HG03097 (cell line): ENCODE measurements around the gene CMIP.

Experiments
- ATAC-seq: cut with Tn5 transposase; IDR thresholded peaks from one replicate; pipeline ENCODE4 v1.9.1; 2021; ENCODE audit not compliant: unreplicated experiment, low FRiP score

Gene CMIP

DNA sequence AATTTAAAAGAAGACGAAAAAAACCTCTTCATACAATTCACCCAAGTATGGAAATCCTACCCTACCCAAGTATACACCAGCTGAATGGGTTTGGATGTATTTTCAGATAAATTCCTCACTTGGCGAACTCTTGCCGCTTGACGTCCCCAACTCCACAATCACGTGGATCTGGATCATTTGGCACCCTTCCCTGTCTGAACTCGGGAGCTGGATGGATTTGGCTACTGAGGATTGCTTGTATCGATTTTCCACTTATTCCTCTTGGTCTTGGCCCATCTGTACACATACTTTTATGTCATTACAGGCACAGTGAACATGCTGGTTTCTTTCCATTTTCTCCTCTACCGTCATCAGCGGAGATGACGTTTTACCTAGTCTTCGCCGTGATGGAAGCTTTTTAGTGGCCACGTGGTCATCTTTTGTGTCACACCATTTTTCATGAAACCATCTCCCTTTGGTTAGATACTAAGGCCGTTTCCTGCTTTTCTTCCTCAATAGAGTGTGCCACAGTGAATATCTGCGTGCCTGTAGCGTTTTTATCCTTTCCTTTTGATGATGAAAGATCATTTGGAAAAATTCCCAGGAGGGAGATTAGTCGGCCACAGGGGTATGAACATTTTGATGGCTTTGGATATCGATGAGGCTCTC lies 47.1 kb downstream of the CMIP start:
- no peak for ATAC-seq

DNA sequence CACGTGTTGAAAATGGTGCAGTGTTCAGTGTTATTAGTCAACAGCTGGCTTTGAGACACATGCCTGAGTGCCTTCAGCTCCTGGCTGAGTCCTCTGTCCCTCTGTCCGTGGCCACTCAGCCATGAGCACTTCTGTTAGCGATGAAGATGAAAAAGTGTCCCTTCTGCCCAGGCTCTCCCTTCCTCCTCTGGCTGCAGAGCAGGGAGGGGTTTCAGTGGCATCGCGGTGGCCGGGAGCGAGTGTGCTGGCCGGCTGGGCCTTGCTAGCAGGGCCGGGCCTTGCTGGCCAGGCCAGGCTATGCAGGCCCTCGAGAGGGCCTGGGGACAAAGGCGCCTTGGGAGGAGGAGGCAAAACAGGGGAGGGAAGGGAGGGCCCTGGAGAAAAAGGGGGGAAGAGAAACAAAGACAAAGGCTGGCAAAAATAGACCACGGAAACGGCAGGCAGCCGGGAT lies 47.7 kb downstream of the CMIP start:
- no peak for ATAC-seq

DNA sequence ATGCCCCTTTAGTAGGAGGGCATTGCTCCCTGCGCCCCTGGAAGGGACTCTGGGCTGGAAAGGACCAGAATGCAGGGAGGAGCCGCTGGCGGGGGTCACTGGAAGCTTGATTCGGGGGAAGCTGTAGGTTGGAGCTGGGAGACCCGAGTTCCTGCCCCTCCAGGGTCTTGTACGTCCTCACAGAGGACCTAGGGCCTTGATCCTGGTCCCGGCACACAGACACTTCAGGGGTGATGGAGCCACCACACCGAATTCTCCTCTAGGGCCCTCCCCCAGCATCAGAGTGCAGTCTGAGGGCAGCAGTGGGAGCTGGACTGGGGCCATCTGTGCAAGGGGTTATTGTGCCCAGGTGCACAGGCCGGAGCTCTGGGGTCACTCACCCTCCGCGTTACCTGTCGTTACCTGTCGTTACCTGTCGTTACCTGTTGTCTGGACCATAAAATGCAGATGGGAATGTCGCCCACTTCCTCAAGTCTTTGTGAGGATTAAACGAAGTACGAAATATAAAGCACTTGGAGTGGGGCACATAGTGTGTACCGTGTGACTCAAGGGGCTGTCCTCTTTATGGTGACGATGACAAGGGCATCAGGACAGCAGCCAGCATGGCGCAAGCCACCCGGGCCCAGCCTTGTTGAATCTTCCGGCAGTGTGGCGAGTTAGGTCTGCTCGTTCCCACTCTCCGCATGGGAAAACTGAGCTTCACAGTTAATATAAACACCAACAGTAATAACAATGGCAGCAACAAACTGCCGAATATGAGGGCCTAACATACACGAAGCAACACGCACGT lies 48.6 kb downstream of the CMIP start:
- no peak for ATAC-seq

DNA sequence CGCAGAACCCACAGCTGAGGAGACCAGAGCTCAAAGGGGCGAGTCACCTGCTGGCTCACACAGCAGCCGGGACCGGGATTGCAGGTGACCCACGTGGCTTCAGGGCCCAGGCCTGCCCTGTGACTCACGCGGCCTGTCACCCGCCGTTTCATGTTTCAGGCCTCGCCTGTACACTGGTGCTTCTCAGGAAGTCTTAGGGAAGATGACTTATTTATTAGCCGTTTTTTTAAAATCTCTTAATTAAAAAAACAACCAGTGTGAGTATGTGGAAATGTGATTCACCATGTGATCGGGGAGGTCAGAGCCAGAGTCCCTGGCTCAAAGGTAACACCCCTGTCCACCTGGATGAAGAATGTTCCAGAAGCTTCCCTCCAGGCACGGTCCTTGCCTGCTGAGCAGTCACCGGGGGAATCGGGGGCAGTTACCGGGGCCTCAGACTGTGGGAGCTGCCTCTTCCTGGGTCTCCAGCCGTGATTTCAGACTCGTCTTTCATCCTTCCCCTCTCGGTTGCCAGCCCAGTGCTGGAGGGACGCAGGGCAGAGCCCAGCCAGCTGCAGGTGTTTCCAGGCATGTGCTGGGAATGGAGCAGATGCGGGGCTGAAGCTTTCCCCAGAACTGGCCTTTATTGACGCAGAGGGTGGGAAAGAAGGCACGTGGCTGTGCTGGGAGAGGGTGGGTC lies 49.3 kb downstream of the CMIP start:
- ATAC-seq, result no peak

DNA sequence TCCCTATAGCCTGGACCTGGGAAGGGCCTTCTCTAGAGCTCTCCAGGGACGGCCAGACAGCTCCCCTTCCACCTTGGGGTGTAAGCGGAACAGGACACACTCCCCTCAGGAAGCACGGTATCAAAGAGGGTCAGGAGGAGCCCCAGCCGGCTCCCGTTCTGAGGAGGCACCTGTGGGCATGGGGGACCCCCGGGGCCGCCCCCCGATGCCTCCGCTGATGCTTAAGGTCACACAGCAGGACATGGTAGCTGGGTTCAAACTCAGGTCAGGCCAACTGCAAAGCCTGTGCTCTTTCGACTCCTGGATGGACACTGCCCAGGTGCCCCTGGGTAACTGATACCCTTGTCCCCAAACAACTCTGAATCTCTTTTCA lies 49.8 kb downstream of the CMIP start:
- no peak for ATAC-seq

DNA sequence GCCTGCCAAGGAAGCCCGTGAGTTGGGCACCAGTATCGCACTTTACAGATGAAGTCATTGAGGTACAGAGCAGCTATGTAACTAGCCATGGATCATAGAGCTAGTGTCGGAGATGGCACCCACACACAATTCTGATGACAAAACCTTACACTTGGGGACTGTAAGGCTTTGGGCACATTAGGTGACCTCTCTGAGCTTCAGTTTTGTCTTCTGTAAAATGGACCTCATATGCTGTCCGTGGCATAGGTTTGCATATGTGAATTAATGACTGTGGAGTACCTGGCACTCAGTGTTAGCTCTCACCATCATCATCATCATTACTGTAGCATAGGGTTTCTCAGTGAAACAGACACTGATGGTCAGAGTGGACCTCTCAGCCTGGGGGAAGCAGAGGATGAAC lies 50.3 kb downstream of the CMIP start:
- no peak for ATAC-seq

DNA sequence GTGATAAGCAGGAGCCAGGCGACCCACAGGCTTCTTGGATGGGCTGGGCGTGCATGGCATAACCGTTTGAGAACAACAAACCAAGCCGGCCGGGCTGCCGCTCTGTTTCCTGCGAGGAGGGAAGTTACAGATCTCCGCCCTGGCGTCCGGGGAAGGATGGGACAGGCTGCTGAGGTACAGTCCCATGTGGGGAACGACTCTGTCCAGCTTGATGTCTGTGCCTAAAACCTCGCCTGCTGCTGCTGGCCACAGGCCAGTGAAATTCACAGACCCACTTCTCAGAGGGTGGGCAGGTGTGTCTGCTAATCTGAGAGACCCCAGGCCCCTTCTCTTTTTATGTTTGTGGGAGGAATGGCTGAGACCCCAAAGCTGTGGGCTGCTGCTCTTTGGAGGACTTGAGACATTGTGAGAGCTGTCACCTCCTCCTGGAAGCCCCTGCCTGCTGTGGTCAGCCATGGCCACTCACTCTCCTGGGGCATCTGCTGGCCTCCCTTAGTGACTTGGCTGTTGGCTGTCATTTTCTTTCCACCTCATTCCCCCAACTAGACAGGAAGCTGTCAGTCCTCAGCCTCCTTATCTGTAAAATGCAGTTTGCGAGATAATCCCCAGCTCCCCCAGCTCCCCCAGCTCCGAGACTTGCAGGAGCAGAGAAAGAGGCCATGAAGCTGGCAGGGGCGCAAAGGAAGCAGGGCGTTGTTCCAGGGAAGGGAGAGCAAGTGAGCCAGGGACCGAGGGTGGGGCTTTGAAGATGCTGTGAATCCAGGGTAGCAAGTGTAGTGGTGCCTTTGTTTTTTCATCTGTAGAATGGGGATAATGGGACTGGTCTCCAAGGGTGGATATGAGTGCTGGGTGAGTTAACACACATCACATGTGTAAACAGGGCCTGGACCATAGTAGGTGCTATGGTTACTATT lies 51.0 kb downstream of the CMIP start:
- no peak for ATAC-seq

DNA sequence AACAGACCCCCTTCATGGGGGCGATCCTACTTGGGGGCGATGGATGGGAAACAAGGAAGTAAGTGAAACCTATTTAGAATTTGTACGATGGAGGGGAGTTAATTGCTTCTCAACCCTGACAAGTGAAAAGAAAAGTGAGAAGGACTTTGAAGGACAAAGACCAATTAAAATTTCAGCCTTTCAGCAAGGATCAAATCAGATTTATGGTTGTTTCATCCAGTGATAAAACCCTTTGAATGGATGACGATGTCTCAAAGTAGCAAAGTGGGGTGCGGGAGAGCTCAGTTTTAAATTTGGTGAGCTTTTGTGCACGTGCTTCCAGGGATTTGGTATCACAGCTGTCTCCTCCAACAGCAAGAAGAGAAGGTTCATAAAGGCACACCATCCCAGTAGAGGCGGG lies 51.7 kb downstream of the CMIP start:
- no peak for ATAC-seq

DNA sequence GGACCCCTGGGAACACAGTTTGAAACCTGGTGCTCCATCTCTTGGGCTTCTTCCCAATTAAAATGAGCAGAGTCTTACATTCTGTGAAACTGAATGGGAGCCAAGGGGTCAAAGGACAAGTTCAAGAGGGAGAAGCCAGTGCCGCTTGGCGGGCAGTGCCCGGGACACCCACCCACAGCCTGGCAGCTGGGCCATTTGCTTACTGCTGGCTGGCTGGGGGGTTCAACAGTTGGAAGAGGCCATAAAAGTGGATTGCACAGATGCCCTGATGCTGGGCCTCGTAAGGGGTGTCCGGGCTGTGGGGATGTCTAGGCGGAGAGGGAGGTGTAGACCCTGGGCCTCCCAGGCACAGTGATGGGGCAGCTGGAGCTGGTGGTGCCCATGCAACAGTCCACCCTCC lies 52.1 kb downstream of the CMIP start:
- ATAC-seq, result no peak

DNA sequence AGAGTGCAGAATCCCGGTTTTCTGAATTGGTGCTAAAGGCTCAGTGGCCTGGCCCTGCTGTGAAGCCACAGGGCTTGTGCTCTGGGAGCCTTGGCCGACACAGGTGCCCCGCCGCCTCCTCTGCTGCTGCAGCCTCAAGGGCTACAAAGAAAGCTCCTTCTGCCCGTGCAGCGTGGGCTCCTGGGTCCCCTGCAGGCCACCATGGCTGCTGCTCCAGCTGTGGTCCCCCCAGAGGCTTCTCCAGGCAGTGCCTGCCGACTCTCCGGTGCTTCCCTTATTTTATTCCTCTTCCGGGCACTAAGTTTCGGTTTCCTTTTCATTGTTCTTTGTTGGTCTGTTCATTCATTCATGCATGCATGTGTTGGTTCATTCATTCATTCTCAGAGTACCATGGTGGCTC lies 53.1 kb downstream of the CMIP start:
- no peak for ATAC-seq

DNA sequence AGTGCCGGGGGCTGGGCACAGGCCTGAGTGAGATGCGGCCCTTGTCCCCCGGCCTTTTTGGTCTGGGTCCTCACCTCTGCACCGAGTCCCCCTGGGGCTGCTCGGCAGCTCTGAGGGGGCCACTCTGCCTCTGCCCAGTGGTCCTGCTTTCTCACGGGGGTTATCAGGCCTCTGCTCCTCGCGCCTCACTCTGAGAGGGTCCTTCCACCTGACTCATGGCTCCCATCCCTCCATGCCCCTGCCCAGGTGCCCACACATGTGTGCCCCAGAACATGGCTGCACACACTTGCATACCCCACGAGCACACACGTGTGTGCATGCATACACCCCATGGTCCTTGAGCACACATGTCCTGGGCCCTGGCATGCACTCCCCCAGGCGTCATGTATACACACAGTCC lies 53.7 kb downstream of the CMIP start:
- no peak for ATAC-seq

DNA sequence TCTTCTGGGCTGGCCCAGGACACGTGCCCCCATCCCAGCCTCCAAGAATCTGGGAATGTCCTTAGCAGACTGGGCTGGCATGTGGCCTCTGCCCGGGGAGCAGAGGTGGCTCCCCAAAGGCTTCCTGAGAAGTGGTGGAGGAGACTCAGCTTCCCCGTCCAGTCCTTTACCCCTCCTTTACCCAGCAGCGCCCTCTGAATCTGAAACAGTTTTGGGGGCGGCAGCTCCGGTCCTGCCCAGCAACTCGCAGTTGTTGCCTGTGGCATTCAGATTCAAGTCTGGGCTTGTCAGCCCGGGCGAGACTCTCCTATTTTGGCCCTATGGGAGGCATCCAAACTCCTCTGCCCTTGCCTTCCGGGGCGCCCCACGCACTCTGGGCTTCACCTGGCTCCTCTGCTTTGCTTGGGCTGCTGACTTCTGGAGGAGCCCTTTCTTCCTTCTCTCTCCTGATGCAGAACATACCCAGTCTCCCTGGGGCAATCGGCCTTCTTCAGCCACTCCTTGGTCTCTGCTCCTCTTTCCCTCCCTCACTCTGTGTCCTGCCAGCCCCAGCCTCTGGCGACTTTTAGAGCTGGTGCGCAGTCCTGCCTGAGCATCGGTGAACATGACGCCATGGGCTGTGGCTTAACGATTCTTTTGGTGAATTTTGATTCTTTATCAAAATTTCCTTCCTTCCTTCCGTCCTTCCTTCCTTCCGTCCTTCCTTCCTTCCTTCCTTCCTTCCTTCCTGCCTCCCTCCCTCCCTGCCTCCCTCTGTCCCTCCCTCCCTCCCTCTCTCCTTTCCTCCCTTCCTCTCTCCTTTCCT lies 55.2 kb downstream of the CMIP start:
- ATAC-seq, result no peak

DNA sequence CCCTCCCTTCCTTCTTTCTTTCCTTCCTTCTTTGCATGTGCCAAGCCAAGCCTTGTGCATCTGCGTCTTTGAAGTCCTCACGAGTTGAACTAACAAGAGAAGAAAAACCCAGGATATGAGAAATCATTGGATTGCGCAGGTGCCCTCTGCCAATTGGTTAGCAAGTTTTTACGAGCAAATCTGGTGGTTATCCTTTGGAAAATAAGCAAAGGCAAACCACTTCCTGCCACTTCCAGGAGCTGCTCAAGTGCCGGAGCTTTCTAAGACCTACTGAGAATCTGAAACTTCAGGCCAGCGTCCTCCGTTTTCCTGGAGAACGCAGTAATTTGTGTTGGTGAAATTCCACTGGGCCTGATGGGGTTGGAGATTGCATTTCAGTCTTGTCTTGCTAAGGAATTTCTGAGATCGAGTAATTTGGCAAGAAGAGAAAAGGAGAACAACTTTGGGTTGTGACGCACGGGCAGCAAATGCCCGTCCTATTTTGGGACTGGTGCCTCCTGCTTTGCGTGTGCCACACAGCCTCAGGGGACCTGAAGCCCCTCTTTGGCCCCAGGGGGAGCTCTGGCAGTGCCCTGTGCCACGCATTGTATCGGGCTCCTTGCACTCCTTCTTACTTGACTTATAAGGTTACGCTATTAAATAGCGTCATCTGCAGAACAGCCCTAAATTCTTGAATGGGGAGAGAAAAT lies 56.4 kb downstream of the CMIP start:
- ATAC-seq, result no peak

DNA sequence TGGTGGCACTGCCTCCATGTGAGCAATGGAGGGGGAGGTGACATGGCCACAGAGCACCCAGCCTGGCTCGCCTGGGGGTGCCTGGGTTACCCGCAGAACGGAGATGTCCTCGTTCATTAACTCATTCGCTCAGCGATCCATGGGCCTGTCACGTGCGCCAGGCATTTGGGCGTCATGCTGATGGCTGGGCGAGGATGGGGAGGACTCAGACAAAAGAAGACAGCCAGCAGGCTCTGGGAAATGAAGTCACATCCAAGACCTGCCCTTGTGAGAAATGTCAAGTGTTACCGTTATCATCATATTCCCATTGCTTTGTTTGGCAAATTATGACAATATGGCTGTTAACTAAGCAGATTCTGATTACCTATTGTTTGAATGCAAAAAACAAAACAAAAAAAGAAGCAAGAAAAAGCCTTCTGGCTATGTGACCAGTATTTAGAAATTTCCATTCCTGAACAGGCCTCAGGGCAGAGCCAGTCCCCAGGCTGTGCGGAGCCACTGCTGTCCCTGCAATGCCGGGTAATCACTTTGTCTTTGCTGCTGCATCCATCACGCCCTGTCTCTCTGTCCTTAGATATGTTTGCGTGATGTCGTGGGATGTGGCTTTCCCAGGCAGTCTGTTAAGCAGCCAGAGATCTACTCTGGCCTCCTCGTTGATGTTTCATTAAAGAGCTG lies 57.9 kb downstream of the CMIP start:
- no peak for ATAC-seq

DNA sequence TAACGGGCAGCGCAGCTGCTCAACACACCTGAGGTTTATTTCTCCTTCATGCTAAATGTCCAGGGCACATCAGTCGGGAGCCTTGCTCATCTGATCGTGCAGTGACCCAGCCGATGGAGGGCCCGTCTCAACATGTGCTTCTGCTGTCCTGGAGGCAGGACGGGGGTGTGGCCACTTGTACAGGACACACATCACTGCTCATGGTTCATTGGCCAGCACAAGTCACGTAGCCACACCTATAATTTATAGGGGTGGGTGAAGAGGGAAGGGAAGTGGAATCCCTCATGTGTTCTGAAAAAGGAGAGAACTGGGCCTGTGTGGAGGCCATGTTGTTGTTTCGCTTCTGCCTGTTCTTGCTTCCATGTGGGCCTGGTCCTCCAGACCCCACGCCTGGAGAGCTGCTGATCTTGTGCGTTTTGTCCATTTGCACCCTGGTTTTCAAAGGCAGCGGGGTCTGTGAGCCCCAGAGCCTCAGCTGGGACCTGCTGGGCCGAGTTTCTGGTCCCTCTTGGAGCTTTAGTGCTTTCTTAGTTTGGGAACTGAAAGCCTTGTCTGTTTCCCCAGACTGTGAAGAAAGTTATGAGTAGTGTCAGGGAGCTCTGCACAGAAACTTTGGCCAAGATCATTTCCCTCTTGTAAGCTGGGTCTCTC lies 60.5 kb downstream of the CMIP start:
- ATAC-seq, result peak; percentile 63

DNA sequence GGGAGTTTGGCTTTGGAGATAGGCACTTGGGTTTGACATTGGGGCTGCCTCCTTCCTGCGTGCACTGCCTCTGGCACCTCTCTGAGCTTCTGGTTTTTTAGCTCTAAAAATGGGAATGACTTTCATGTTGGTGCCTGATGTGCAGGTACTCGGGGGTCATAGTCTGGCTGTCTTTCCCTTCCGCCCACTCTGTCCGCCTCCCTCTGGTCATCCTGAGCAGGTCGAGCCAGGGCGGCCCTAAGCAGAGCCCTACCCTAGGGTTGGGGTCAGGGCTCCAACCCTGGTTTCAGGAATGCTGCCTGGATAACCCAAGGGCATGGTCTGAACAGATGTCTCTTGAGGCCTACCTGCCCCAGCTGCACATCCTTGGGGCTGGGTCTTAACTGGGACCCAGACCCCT lies 64.8 kb downstream of the CMIP start:
- ATAC-seq, result no peak

DNA sequence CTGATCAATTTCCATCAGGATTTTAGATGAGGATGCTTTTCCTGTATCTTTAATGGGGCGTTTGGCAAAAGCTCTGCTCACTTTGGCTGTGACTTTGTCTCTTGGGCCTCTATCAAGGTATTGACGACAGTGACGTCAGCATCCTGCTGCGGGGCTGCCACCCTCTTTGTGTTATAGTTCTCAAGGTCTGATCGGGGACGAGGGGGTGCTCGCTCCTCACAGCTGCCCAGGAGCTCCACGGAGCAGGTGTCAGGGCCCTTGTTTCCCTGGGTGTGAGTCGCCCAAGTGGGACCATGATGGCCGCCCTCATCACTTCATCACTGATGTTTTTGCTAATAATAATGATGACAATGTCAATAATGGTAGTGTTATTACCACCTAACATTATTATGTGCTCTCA lies 65.4 kb downstream of the CMIP start:
- no peak for ATAC-seq

DNA sequence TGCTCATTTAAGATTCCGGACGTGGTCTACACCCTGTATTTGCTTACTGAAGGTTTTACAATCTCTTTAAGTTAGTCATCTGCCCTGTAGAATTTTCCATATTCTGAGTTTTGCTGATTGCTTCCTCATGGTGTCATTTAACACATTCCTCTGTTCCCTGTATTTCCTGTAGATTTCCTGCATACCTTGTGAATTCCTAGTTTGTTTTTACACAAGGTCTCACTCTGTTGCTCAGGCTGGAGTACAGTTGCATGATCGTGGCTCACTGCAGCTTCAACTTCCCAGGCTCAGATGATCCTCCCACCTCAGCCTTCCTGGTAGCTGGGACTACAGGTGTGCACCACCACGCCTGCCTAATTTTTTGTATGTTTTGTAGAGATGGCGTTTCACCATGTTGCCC lies 66.8 kb downstream of the CMIP start:
- no peak for ATAC-seq
